OCI-LY3 (cell line): ENCODE measurements around the gene HRG.

Experiments
- H2AFZ ChIP-seq: fragments of 200-600, 300-600 bp; shearing (Covaris generic); 2 replicates; pipeline ENCODE4 v1.6.0; 2014; ENCODE audit warnings: antibody characterized with exemption, low read depth, low read length
- H3K27ac ChIP-seq: fragments of 200-600, 300-600 bp; sonication (generic); 2 replicates; pipeline ENCODE4 v1.5.1; 2014; ENCODE audit warnings: mild to moderate bottlenecking, low read length, moderate library complexity, mixed read lengths
- H3K27me3 ChIP-seq: fragments of 200-600, 300-600 bp; sonication (generic); 2 replicates; pipeline ENCODE4 v1.6.1; 2014; ENCODE audit warnings: low read depth, low read length, mixed read lengths
- H3K36me3 ChIP-seq: fragments of 200-600, 300-600 bp; sonication (generic); replicated peaks from 2 replicates; pipeline ENCODE3; 2014; ENCODE audit warnings: low read depth, low read length, mixed read lengths
- H3K4me1 ChIP-seq: fragments of 300-600, 200-600 bp; sonication (generic); 2 replicates; pipeline ENCODE4 v1.6.1; 2014; ENCODE audit warnings: low read length, mixed read lengths
- H3K4me2 ChIP-seq: fragments of 200-600, 300-600 bp; sonication (generic); 2 replicates; pipeline ENCODE4 v1.6.1; 2014; ENCODE audit warnings: low read length, mixed read lengths
- H3K4me3 ChIP-seq: fragments of 300-600, 200-600 bp; sonication (generic); 2 replicates; pipeline ENCODE4 v1.5.1; 2014; ENCODE audit warnings: antibody characterized with exemption, mild to moderate bottlenecking, low read length, moderate library complexity
- H3K79me2 ChIP-seq: fragments of 300-600, 200-600 bp; shearing (Covaris generic); 2 replicates; pipeline ENCODE4 v1.6.1; 2014; ENCODE audit warnings: mild to moderate bottlenecking, low read length, mixed read lengths
- H3K9ac ChIP-seq: fragments of 300-600, 200-600 bp; shearing (Covaris generic); 2 replicates; pipeline ENCODE4 v1.6.0; 2014; ENCODE audit warnings: mild to moderate bottlenecking, low read length, moderate library complexity
- H3K9me3 ChIP-seq: fragments of 200-600, 300-600 bp; shearing (Covaris generic); 2 replicates; pipeline ENCODE4 v1.6.1; 2014; ENCODE audit warnings: low read length, mixed read lengths; ENCODE audit not compliant: insufficient read depth
- H4K20me1 ChIP-seq: fragments of 200-600, 300-600 bp; sonication (generic); 2 replicates; pipeline ENCODE4 v1.6.1; 2016; ENCODE audit warnings: low read length, mixed read lengths; ENCODE audit not compliant: insufficient read depth
- CTCF ChIP-seq: fragments of 200-600, 300-600 bp; sonication (generic); IDR thresholded peaks from 2 replicates; pipeline ENCODE4 v1.5.1; 2014; ENCODE audit warnings: antibody characterized with exemption, low read length, low read depth
- EZH2phosphoT487 ChIP-seq: fragments of 200-600 bp; shearing (Covaris generic); IDR thresholded peaks from 2 replicates; pipeline ENCODE4 v1.6.1; 2018; ENCODE audit warnings: antibody characterized with exemption, mixed run types, low read depth

The HRG gene

GRCh38 chr3:186648851-186649250, 17.0 kb upstream of the HRG start:
- Histone ChIP-seq H4K20me1 (no peaks in the 10 kb centered on the region), H3K4me3 (no peak overlapping the region), H3K4me2 (no peak overlapping the region), H3K27ac (no peak overlapping the region), H3K36me3 (no peaks in the 10 kb centered on the region), H2AFZ (no peak overlapping the region), H3K4me1 (peaks cover 6% of the 10 kb centered on the region; the same call in 1 of the 2 replicates), H3K79me2 (no peaks in the 10 kb centered on the region), H3K27me3 (0 out of 2 replicates have a peak, but pooled peaks cover 7% of the 10 kb centered on the region), H3K9me3 (no peaks in the 10 kb centered on the region; the same call in 1 of the 2 replicates), H3K9ac (no peak overlapping the region)
- no peak for TF ChIP-seq EZH2phosphoT487
- no peak for TF ChIP-seq CTCF

GRCh38 chr3:186651678-186652215, 14.1 kb upstream of the HRG start:
- no peak overlapping the region for H3K4me2 ChIP-seq
- no peaks in the 10 kb centered on the region for H3K79me2 ChIP-seq
- no peak overlapping the region for H2AFZ ChIP-seq
- TF ChIP-seq EZH2phosphoT487 (no peak), CTCF (no peak)
- peaks cover 6% of the 10 kb centered on the region; the same call in 1 of the 2 replicates for H3K27me3 ChIP-seq
- H3K27ac ChIP-seq = no peak overlapping the region
- peaks cover 6% of the 10 kb centered on the region; the same call in 1 of the 2 replicates for H3K4me1 ChIP-seq
- H3K9me3 ChIP-seq = no peaks in the 10 kb centered on the region; the same call in 1 of the 2 replicates
- no peak overlapping the region for H3K9ac ChIP-seq
- no peaks in the 10 kb centered on the region for H4K20me1 ChIP-seq
- no peak overlapping the region for H3K4me3 ChIP-seq
- no peaks in the 10 kb centered on the region for H3K36me3 ChIP-seq

- Histone ChIP-seq H3K9me3 (no peaks in the 10 kb centered on the region; the same call in 1 of the 2 replicates), H4K20me1 (no peaks in the 10 kb centered on the region), H3K4me3 (no peak overlapping the region), H3K27me3 (peaks cover 6% of the 10 kb centered on the region; the same call in 1 of the 2 replicates), H3K9ac (no peak overlapping the region), H3K79me2 (no peaks in the 10 kb centered on the region), H3K4me1 (peaks cover 6% of the 10 kb centered on the region; the same call in 1 of the 2 replicates), H2AFZ (no peak overlapping the region), H3K4me2 (no peak overlapping the region), H3K36me3 (no peaks in the 10 kb centered on the region), H3K27ac (no peak overlapping the region)
- TF ChIP-seq EZH2phosphoT487 (no peak), CTCF (no peak)
Observed at GRCh38 chr3:186653080-186653707, 12.6 kb upstream of the HRG start.

GRCh38 chr3:186653984-186654383, 11.8 kb upstream of the HRG start:
- peaks cover 6% of the 10 kb centered on the region; the same call in 1 of the 2 replicates for H3K27me3 ChIP-seq
- TF ChIP-seq EZH2phosphoT487 = no peak
- TF ChIP-seq CTCF = no peak
- H3K27ac ChIP-seq = no peak overlapping the region
- no peak overlapping the region for H2AFZ ChIP-seq
- peaks cover 6% of the 10 kb centered on the region; the same call in 1 of the 2 replicates for H3K4me1 ChIP-seq
- no peaks in the 10 kb centered on the region for H4K20me1 ChIP-seq
- H3K79me2 ChIP-seq = no peaks in the 10 kb centered on the region
- H3K4me3 ChIP-seq = no peak overlapping the region
- H3K9me3 ChIP-seq = no peaks in the 10 kb centered on the region; the same call in 1 of the 2 replicates
- no peaks in the 10 kb centered on the region for H3K36me3 ChIP-seq
- H3K9ac ChIP-seq = no peak overlapping the region
- no peak overlapping the region for H3K4me2 ChIP-seq
